ENCODE results near the gene PLXNA2.

- TF ChIP-seq GATA2 (IDR thresholded peaks at IDR 0.05; ENCODE audit: low read depth, low read length) (no peak), GATA3 (IDR thresholded peaks at IDR 0.05; ENCODE audit: low read depth, low read length) (no peak)
Observed at GRCh38 chr1:208041505-208041904, 202.7 kb downstream of the PLXNA2 start.
